Testis (tissue), 2 donors: ENCODE data around the gene CTSK.
"Not testable (repeated sequence)": the region's sequence is repeated elsewhere in the genome, so short reads cannot be mapped to it uniquely, and the experiment has no call there.

Experiments
- CTCF ChIP-seq, 3 experiments: fragments of 450-650 bp in 2 of 3; fragments of 200-600 bp in 1 of 3; sonication (generic) in 1 of 3; IDR thresholded peaks; one replicate each; pipeline ENCODE4 v1.5.1; 2016 to 2019; ENCODE audit warnings: antibody characterized with exemption in 3 of 3, mild to moderate bottlenecking in 2 of 3, moderate library complexity in 1 of 3
- POLR2A ChIP-seq: fragments of 450-650 bp; IDR thresholded peaks from one replicate; pipeline ENCODE4 v1.6.1; 2017; ENCODE audit warnings: antibody characterized with exemption, mild to moderate bottlenecking, moderate library complexity

- TF ChIP-seq CTCF (IDR thresholded peaks at IDR 0.05); POLR2A: not testable (repeated sequence)
These were observed 40.4 kb downstream of the CTSK start for GRCh38 chr1:150767704-150768103.
